ENCODE data around the gene NPAS4.

DNA sequence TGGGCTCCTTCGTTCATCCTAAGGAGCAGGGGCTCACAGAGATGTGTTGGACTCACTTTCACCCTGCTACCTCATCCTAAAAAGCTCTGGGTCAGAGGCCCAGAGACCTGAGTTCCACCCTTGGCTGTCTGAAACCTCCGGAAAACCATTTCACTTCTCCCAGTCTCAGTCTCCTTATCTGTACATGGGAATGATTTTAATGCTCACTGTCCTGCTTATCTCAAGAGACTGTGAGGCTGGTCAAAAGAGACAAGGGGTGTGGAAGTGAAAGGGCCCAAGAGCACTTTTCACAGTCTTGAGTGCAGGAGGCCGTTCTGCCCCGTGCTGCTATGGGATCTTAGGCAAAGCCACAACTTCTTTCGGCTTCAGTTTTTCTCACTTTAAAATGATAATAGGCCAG, 13.2 kb upstream of the NPAS4 start:
- TF ChIP-seq, protein P1, sequence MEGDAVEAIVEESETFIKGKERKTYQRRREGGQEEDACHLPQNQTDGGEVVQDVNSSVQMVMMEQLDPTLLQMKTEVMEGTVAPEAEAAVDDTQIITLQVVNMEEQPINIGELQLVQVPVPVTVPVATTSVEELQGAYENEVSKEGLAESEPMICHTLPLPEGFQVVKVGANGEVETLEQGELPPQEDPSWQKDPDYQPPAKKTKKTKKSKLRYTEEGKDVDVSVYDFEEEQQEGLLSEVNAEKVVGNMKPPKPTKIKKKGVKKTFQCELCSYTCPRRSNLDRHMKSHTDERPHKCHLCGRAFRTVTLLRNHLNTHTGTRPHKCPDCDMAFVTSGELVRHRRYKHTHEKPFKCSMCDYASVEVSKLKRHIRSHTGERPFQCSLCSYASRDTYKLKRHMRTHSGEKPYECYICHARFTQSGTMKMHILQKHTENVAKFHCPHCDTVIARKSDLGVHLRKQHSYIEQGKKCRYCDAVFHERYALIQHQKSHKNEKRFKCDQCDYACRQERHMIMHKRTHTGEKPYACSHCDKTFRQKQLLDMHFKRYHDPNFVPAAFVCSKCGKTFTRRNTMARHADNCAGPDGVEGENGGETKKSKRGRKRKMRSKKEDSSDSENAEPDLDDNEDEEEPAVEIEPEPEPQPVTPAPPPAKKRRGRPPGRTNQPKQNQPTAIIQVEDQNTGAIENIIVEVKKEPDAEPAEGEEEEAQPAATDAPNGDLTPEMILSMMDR (IDR thresholded peaks at IDR 0.05; ENCODE audit: insufficient read depth, low read length, poor library complexity, severe bottlenecking) = no peak
- no peak for TF ChIP-seq EZH2phosphoT487 (conservative IDR thresholded peaks at IDR 0.05; ENCODE audit: low read length)
